Measurements from ENCODE around the gene NHSL2. TPM values are rescaled to one million over a fixed set of nuclear protein-coding genes. Genes with fewer than 3 reads are reported as not detected.
A peak's percentile ranks its signal among the peaks of the same experiment; 100 is the strongest.

Gene NHSL2
- total RNA-seq, 1 donor from 2014 or later: 13.0 TPM

DNA sequence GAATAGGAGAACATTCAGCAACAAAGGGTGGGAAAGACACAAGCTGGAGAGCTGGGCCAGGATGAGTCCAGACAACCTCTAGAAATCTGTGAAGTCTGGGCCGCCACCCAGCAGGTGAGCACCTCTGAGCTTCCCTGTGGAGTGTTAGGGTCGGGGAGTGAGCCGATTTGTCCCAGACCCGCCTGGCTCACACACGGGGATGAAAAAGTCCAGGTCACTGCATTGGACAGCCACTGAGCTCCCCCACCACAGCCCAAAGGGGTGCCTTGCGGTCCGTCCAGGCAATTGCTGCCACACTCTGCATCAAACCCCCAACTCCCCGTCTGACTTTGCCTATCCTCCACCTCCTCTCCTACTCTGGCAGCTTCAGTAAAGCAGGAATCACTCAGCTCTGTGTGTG is 38.7 kb downstream of the NHSL2 start:
- H3K4me1 Mint-ChIP-seq (ENCODE audit: low read depth, unreplicated experiment): peaks cover 4% of the 10 kb centered on the region
- TF ChIP-seq EZH2 (IDR thresholded peaks at IDR 0.05; ENCODE audit: insufficient read depth, low read length): no peak
- no peak for TF ChIP-seq CTCF (IDR thresholded peaks at IDR 0.05; ENCODE audit: insufficient read depth, low read depth, low read length)
- H3K9ac ChIP-seq (ENCODE audit: low read length): no peak overlapping the region

GRCh38 chrX:71949844-71950445 is 39.3 kb downstream of the NHSL2 start:
- FAIRE-seq: no peak
- H3K4me3 Mint-ChIP-seq (ENCODE audit: unreplicated experiment): no peak overlapping the region
- no peak for TF ChIP-seq CTCF (IDR thresholded peaks at IDR 0.05; ENCODE audit: insufficient read depth, low read depth, low read length)
- TF ChIP-seq EZH2 (IDR thresholded peaks at IDR 0.05; ENCODE audit: insufficient read depth, low read length): no peak
- H3K36me3 Mint-ChIP-seq (ENCODE audit: low read depth, unreplicated experiment): no peaks in the 10 kb centered on the region
- H3K36me3 ChIP-seq (ENCODE audit: insufficient read depth, low read length): no peaks in the 10 kb centered on the region
- H2AFZ ChIP-seq (ENCODE audit: low read depth, low read length): no peak overlapping the region
- H3K9me3 ChIP-seq (ENCODE audit: insufficient read depth, low read depth, low read length): no peaks in the 10 kb centered on the region
- H3K4me1 Mint-ChIP-seq (ENCODE audit: low read depth, unreplicated experiment): peaks cover 7% of the 10 kb centered on the region
- DNase-seq (ENCODE audit: low read depth): no peak
- no peaks in the 10 kb centered on the region for H4K20me1 ChIP-seq (ENCODE audit: insufficient read depth, low read length)
- no peaks in the 10 kb centered on the region for H3K4me1 ChIP-seq (ENCODE audit: insufficient read depth, low read length)
- H3K27me3 ChIP-seq (ENCODE audit: insufficient read depth, low read length): no peaks in the 10 kb centered on the region
- no peak overlapping the region for H3K27ac ChIP-seq (ENCODE audit: low read depth, low read length)
- H3K27me3 Mint-ChIP-seq (ENCODE audit: low read depth, unreplicated experiment): no peaks in the 10 kb centered on the region
- no peak overlapping the region for H3K4me2 ChIP-seq (ENCODE audit: low read length)
- H3K4me3 ChIP-seq (ENCODE audit: insufficient read depth, low read depth, low read length): no peak overlapping the region
- no peaks in the 10 kb centered on the region for H3K9me3 Mint-ChIP-seq (ENCODE audit: unreplicated experiment)
- no peak overlapping the region for H3K9ac ChIP-seq (ENCODE audit: low read length)
- no peaks in the 10 kb centered on the region for H3K79me2 ChIP-seq (ENCODE audit: insufficient read depth, low read length)
- H3K27ac Mint-ChIP-seq (ENCODE audit: unreplicated experiment): no peak overlapping the region

More for the DNA sequence above, 38.7 kb downstream of the NHSL2 start:
- Histone ChIP-seq H3K79me2 (ENCODE audit: insufficient read depth, low read length) (no peaks in the 10 kb centered on the region), H2AFZ (ENCODE audit: low read depth, low read length) (no peak overlapping the region), H3K4me3 (ENCODE audit: insufficient read depth, low read depth, low read length) (no peak overlapping the region), H3K4me1 (ENCODE audit: insufficient read depth, low read length) (no peaks in the 10 kb centered on the region), H3K27me3 (ENCODE audit: insufficient read depth, low read length) (no peaks in the 10 kb centered on the region), H3K9me3 (ENCODE audit: insufficient read depth, low read depth, low read length) (no peaks in the 10 kb centered on the region), H3K4me2 (ENCODE audit: low read length) (no peak overlapping the region), H3K36me3 (ENCODE audit: insufficient read depth, low read length) (no peaks in the 10 kb centered on the region), H3K27ac (ENCODE audit: low read depth, low read length) (no peak overlapping the region), H4K20me1 (ENCODE audit: insufficient read depth, low read length) (no peaks in the 10 kb centered on the region)
- Mint-ChIP-seq H3K36me3 (ENCODE audit: low read depth, unreplicated experiment) (no peaks in the 10 kb centered on the region), H3K27ac (ENCODE audit: unreplicated experiment) (no peak overlapping the region), H3K27me3 (ENCODE audit: low read depth, unreplicated experiment) (no peaks in the 10 kb centered on the region), H3K4me3 (ENCODE audit: unreplicated experiment) (no peak overlapping the region), H3K9me3 (ENCODE audit: unreplicated experiment) (no peaks in the 10 kb centered on the region)
- FAIRE-seq (no peak), DNase-seq (ENCODE audit: low read depth) (no peak)

DNA sequence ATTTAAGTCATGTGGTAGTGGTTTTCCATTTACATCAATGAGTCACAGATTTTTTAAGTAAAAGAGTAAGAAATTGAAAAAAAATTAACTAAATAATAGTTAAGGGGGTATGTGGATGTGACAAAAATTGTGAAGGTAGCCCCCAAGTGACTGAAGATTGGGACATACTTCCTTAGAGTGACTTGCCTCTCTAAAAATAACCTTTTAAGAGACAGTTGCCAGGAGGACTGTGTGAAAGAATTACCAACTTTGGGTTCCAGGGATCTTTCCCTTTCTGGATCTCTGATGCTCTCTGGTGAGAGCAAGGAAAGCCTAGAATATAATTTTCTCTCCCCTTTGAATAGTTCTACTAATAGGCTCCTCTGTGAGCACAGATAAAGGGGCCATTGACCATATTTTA is 42.7 kb downstream of the NHSL2 start:
- Mint-ChIP-seq H3K36me3 (ENCODE audit: low read depth, unreplicated experiment) (no peaks in the 10 kb centered on the region), H3K27me3 (ENCODE audit: low read depth, unreplicated experiment) (no peaks in the 10 kb centered on the region), H3K4me3 (ENCODE audit: unreplicated experiment) (no peak overlapping the region), H3K4me1 (ENCODE audit: low read depth, unreplicated experiment) (peaks cover 21% of the 10 kb centered on the region), H3K9me3 (ENCODE audit: unreplicated experiment) (peaks cover 2% of the 10 kb centered on the region), H3K27ac (ENCODE audit: unreplicated experiment) (no peak overlapping the region)
- H3K9ac ChIP-seq (ENCODE audit: low read length): no peak overlapping the region
- peaks cover 10% of the 10 kb centered on the region for H3K4me1 ChIP-seq (ENCODE audit: insufficient read depth, low read length)
- no peaks in the 10 kb centered on the region for H3K79me2 ChIP-seq (ENCODE audit: insufficient read depth, low read length)
- no peak overlapping the region for H3K4me3 ChIP-seq (ENCODE audit: insufficient read depth, low read depth, low read length)
- no peak overlapping the region for H3K27ac ChIP-seq (ENCODE audit: low read depth, low read length)
- H3K27me3 ChIP-seq (ENCODE audit: insufficient read depth, low read length): no peaks in the 10 kb centered on the region
- TF ChIP-seq EZH2 (IDR thresholded peaks at IDR 0.05; ENCODE audit: insufficient read depth, low read length) (no peak), CTCF (IDR thresholded peaks at IDR 0.05; ENCODE audit: insufficient read depth, low read depth, low read length) (no peak)
- DNase-seq (ENCODE audit: low read depth): no peak
- peak; percentile 39 for FAIRE-seq
- H3K36me3 ChIP-seq (ENCODE audit: insufficient read depth, low read length): no peaks in the 10 kb centered on the region
- H3K9me3 ChIP-seq (ENCODE audit: insufficient read depth, low read depth, low read length): no peaks in the 10 kb centered on the region
- no peaks in the 10 kb centered on the region for H4K20me1 ChIP-seq (ENCODE audit: insufficient read depth, low read length)
- no peak overlapping the region for H2AFZ ChIP-seq (ENCODE audit: low read depth, low read length)
- no peak overlapping the region for H3K4me2 ChIP-seq (ENCODE audit: low read length)
